ENCODE data around the gene PARD3.

The PARD3 gene

DNA sequence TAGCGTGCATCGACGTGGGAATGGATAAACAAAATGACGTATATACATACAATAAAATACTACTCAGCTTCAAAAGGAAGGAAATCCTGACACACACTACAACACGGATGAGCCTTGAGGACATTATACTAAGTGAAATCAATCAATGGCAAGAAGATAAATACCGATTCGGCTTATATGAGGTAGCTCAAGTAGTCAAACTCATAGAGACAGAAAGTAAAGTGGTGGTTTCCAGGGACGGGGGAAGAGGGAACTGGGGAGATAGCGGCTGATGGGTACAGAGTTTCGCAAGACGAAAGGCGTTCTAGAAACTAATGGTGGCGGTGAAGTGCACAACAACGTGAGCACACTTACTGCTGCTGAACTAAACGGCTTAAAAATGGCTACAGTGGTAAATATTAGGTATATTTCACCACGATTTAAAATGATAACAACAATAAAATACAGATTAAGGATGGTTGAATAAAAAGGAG is 516.7 kb downstream of the PARD3 start:
- Histone ChIP-seq H3K79me2 (ENCODE audit: insufficient read depth, low read length) (no peaks in the 10 kb centered on the region), H2AFZ (ENCODE audit: low read length) (no peak overlapping the region), H3K36me3 (ENCODE audit: insufficient read depth, low read length) (no peaks in the 10 kb centered on the region), H3K4me1 (ENCODE audit: insufficient read depth, low read length, poor library complexity, severe bottlenecking) (peaks cover 38% of the 10 kb centered on the region), H3K9ac (ENCODE audit: low read depth, low read length, poor library complexity, severe bottlenecking) (no peak overlapping the region), H3K9me3 (ENCODE audit: insufficient read depth, low read depth, low read length) (no peaks in the 10 kb centered on the region), H3K27me3 (ENCODE audit: insufficient read depth, low read length, poor library complexity, severe bottlenecking) (no peaks in the 10 kb centered on the region), H3F3A (ENCODE audit: low read depth) (no peaks in the 10 kb centered on the region), H3K9me2 (replicated peaks; ENCODE audit: low read depth, low read length) (no peaks in the 10 kb centered on the region), H3K4me3 (ENCODE audit: low read length, poor library complexity, severe bottlenecking) (no peak overlapping the region), H3K4me2 (ENCODE audit: low read depth, low read length, poor library complexity, severe bottlenecking) (no peak overlapping the region), H4K20me1 (ENCODE audit: insufficient read depth, low read length, poor library complexity, severe bottlenecking) (no peaks in the 10 kb centered on the region)
- no peak for TF ChIP-seq EZH2phosphoT487 (IDR thresholded peaks at IDR 0.05; ENCODE audit: borderline replicate concordance)
- TF ChIP-seq, protein P1, sequence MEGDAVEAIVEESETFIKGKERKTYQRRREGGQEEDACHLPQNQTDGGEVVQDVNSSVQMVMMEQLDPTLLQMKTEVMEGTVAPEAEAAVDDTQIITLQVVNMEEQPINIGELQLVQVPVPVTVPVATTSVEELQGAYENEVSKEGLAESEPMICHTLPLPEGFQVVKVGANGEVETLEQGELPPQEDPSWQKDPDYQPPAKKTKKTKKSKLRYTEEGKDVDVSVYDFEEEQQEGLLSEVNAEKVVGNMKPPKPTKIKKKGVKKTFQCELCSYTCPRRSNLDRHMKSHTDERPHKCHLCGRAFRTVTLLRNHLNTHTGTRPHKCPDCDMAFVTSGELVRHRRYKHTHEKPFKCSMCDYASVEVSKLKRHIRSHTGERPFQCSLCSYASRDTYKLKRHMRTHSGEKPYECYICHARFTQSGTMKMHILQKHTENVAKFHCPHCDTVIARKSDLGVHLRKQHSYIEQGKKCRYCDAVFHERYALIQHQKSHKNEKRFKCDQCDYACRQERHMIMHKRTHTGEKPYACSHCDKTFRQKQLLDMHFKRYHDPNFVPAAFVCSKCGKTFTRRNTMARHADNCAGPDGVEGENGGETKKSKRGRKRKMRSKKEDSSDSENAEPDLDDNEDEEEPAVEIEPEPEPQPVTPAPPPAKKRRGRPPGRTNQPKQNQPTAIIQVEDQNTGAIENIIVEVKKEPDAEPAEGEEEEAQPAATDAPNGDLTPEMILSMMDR (conservative IDR thresholded peaks at IDR 0.05; ENCODE audit: low read length): no peak

DNA sequence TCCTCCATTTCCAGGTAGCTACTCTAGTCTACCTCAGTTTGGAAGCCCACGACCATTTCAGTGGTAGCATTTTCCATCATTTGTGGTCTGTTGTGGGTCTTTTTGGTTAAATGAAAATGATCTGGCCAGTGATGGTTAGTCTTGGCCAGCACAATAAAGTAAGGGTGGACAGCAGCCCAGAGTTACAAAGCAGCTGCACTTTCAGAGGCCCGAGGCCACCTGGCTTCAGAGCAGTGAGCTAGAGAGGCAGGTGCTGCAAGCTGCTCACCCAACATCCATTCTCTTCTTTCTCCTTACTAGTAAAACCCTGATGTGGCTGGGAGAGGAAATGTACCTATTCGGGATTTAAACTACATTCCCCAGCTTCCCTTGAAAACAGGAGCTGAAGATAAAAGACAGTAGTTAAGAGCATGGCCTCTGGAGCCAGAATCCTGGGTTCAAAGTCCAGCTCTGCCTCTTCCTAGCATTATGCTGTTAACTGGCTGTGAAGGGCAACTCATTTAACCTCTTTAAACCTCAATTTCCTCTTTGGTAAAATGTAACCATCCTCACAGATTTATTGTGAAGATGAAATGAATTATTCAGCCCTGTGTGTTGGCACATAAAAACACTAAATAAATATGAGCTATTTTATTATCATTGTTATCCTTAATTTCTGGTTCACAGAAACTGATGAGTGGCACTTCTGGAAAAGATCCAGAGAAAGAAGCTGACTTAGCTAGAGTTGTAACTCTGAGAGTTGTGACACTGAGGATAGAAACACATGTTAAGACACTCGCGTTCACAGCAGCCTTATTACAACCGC is 517.4 kb downstream of the PARD3 start:
- Histone ChIP-seq H3K9me3 (ENCODE audit: insufficient read depth, low read depth, low read length) (no peaks in the 10 kb centered on the region), H3K36me3 (ENCODE audit: insufficient read depth, low read length) (no peaks in the 10 kb centered on the region), H3K9me2 (replicated peaks; ENCODE audit: low read depth, low read length) (no peaks in the 10 kb centered on the region), H4K20me1 (ENCODE audit: insufficient read depth, low read length, poor library complexity, severe bottlenecking) (no peaks in the 10 kb centered on the region), H3K4me1 (ENCODE audit: insufficient read depth, low read length, poor library complexity, severe bottlenecking) (peaks cover 38% of the 10 kb centered on the region), H3K4me3 (ENCODE audit: low read length, poor library complexity, severe bottlenecking) (no peak overlapping the region), H3F3A (ENCODE audit: low read depth) (no peaks in the 10 kb centered on the region), H3K79me2 (ENCODE audit: insufficient read depth, low read length) (no peaks in the 10 kb centered on the region), H3K4me2 (ENCODE audit: low read depth, low read length, poor library complexity, severe bottlenecking) (no peak overlapping the region), H2AFZ (ENCODE audit: low read length) (no peak overlapping the region), H3K27me3 (ENCODE audit: insufficient read depth, low read length, poor library complexity, severe bottlenecking) (no peaks in the 10 kb centered on the region), H3K9ac (ENCODE audit: low read depth, low read length, poor library complexity, severe bottlenecking) (no peak overlapping the region)
- TF ChIP-seq, protein P1 (conservative IDR thresholded peaks at IDR 0.05; ENCODE audit: low read length): no peak
- no peak for TF ChIP-seq EZH2phosphoT487 (IDR thresholded peaks at IDR 0.05; ENCODE audit: borderline replicate concordance)

DNA sequence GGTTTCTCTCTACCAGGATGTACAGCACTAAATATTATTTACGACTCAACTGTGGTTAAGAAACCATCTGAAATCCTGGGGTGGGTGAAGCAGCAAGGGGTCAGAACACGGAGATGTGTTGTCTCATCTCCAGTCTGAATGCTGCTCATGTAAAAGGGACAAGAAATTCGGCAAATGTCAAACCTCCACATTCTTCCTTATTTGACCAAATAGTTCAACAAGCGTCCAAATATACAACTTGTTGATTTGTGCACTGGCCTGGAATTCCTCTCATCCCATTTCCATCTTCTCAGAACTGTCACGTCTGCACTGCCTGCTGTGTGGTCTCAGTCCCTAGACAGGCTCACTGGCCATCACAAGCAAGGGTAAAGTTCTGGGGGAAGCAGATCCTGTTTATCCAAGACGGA is 520.0 kb downstream of the PARD3 start:
- H4K20me1 ChIP-seq (ENCODE audit: insufficient read depth, low read length, poor library complexity, severe bottlenecking): no peaks in the 10 kb centered on the region
- H3K9me2 ChIP-seq (replicated peaks; ENCODE audit: low read depth, low read length): no peaks in the 10 kb centered on the region
- no peak overlapping the region for H3K4me3 ChIP-seq (ENCODE audit: low read length, poor library complexity, severe bottlenecking)
- no peak overlapping the region for H3K9ac ChIP-seq (ENCODE audit: low read depth, low read length, poor library complexity, severe bottlenecking)
- no peak overlapping the region for H2AFZ ChIP-seq (ENCODE audit: low read length)
- no peaks in the 10 kb centered on the region for H3K79me2 ChIP-seq (ENCODE audit: insufficient read depth, low read length)
- TF ChIP-seq EZH2phosphoT487 (IDR thresholded peaks at IDR 0.05; ENCODE audit: borderline replicate concordance): no peak
- TF ChIP-seq, protein P1 (conservative IDR thresholded peaks at IDR 0.05; ENCODE audit: low read length): no peak
- H3K9me3 ChIP-seq (ENCODE audit: insufficient read depth, low read depth, low read length): no peaks in the 10 kb centered on the region
- H3K27me3 ChIP-seq (ENCODE audit: insufficient read depth, low read length, poor library complexity, severe bottlenecking): no peaks in the 10 kb centered on the region
- H3K36me3 ChIP-seq (ENCODE audit: insufficient read depth, low read length): no peaks in the 10 kb centered on the region
- H3K4me2 ChIP-seq (ENCODE audit: low read depth, low read length, poor library complexity, severe bottlenecking): peak overlapping the region; percentile 59
- H3K4me1 ChIP-seq (ENCODE audit: insufficient read depth, low read length, poor library complexity, severe bottlenecking): peaks cover 44% of the 10 kb centered on the region
- H3F3A ChIP-seq (ENCODE audit: low read depth): no peaks in the 10 kb centered on the region

Data from Loucy (cell line).